ENCODE measurements around the gene CABLES2. TPM values are rescaled to one million over a fixed set of nuclear protein-coding genes. Genes with fewer than 3 reads are reported as not detected.

The CABLES2 gene
- total RNA-seq, 1 donor from 2014 or later: 0.43 TPM

- H3K4me1 ChIP-seq: no peaks in the 10 kb centered on the region
- TF ChIP-seq, protein P1, sequence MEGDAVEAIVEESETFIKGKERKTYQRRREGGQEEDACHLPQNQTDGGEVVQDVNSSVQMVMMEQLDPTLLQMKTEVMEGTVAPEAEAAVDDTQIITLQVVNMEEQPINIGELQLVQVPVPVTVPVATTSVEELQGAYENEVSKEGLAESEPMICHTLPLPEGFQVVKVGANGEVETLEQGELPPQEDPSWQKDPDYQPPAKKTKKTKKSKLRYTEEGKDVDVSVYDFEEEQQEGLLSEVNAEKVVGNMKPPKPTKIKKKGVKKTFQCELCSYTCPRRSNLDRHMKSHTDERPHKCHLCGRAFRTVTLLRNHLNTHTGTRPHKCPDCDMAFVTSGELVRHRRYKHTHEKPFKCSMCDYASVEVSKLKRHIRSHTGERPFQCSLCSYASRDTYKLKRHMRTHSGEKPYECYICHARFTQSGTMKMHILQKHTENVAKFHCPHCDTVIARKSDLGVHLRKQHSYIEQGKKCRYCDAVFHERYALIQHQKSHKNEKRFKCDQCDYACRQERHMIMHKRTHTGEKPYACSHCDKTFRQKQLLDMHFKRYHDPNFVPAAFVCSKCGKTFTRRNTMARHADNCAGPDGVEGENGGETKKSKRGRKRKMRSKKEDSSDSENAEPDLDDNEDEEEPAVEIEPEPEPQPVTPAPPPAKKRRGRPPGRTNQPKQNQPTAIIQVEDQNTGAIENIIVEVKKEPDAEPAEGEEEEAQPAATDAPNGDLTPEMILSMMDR (IDR thresholded peaks at IDR 0.05): no peak
- H3K4me3 ChIP-seq: no peak overlapping the region
- no peak overlapping the region for H3K27ac ChIP-seq
- no peaks in the 10 kb centered on the region for H3K27me3 ChIP-seq
- DNase-seq (ENCODE audit: low spot score in 2 of 2): no peak
- intact Hi-C loops (cut with DNase I): no loop called here
- H3K36me3 ChIP-seq: no peaks in the 10 kb centered on the region
- H3K9me3 ChIP-seq: no peaks in the 10 kb centered on the region
These were observed 16.2 kb upstream of the CABLES2 start for GRCh38 chr20:62423326-62423706.

- H3K4me1 ChIP-seq: no peaks in the 10 kb centered on the region
- DNase-seq (ENCODE audit: low spot score in 2 of 2): no peak
- no peaks in the 10 kb centered on the region for H3K36me3 ChIP-seq
- no peak overlapping the region for H3K4me3 ChIP-seq
- H3K27me3 ChIP-seq: no peaks in the 10 kb centered on the region
- H3K27ac ChIP-seq: no peak overlapping the region
- intact Hi-C loops (cut with DNase I): no loop called here
- TF ChIP-seq, protein P1 (IDR thresholded peaks at IDR 0.05): no peak
- H3K9me3 ChIP-seq: no peaks in the 10 kb centered on the region
These were observed 15.7 kb upstream of the CABLES2 start for GRCh38 chr20:62422636-62423325.

GRCh38 chr20:62421716-62421990 is 14.6 kb upstream of the CABLES2 start:
- no peak for DNase-seq (ENCODE audit: low spot score in 2 of 2)
- Histone ChIP-seq H3K27ac (no peak overlapping the region), H3K4me3 (no peak overlapping the region), H3K27me3 (no peaks in the 10 kb centered on the region), H3K36me3 (no peaks in the 10 kb centered on the region), H3K9me3 (no peaks in the 10 kb centered on the region), H3K4me1 (no peaks in the 10 kb centered on the region)
- TF ChIP-seq, protein P1 (IDR thresholded peaks at IDR 0.05): no peak
- intact Hi-C loops (cut with DNase I): no loop called here

- intact Hi-C loops (cut with DNase I): no loop called here
- Histone ChIP-seq H3K4me3 (no peak overlapping the region), H3K27me3 (no peaks in the 10 kb centered on the region), H3K4me1 (no peaks in the 10 kb centered on the region), H3K36me3 (no peaks in the 10 kb centered on the region), H3K27ac (no peak overlapping the region), H3K9me3 (no peaks in the 10 kb centered on the region)
- no peak for DNase-seq (ENCODE audit: low spot score in 2 of 2)
- TF ChIP-seq, protein P1 (IDR thresholded peaks at IDR 0.05): no peak
These were observed 14.0 kb upstream of the CABLES2 start for GRCh38 chr20:62420846-62421715.

DNA sequence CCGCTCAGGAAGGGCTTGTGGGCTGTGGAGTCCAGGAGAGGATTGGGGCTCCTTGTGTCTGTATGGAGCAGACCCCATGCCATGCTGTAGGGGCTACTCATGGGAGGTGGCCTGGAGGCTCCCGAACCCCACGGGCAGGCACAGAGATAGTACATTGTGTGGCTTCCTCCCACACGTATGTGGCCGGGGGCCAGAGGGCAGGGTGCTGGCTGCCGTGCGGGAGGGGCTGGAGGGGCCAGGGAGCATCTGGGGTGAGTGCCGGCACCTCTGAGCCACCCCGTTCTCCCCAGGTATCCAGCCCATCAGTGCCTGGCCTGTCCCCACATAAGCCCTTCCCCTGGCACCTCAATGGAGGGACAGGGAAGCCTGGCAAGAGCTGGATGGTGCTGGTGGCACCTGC is 12.7 kb upstream of the CABLES2 start:
- Histone ChIP-seq H3K27me3 (no peaks in the 10 kb centered on the region), H3K27ac (no peak overlapping the region), H3K9me3 (no peaks in the 10 kb centered on the region), H3K4me3 (no peak overlapping the region), H3K4me1 (no peaks in the 10 kb centered on the region), H3K36me3 (no peaks in the 10 kb centered on the region)
- intact Hi-C loops (cut with DNase I): no loop called here
- DNase-seq (ENCODE audit: low spot score in 2 of 2): no peak
- TF ChIP-seq, protein P1 (IDR thresholded peaks at IDR 0.05): no peak

Data from ascending aorta (tissue), 2 donors.